WTC11 (cell line): Measurements from ENCODE around the gene HSH2D. TPM values are rescaled to one million over a fixed set of nuclear protein-coding genes. Genes with fewer than 3 reads are reported as not detected.
A peak's percentile ranks its signal among the peaks of the same experiment; 100 is the strongest.

Experiments used
- ATAC-seq: fragments of 200-7000 bp; cut with Tn5 transposase; 2 replicates; pipeline ENCODE4 v1.10.0; 2021; ENCODE audit warnings: mild to moderate bottlenecking, moderate library complexity
- CTCF ChIA-PET: fragments of 300-600 bp; sonication (Branson Sonifier 250); formaldehyde crosslinking; loops from one replicate; lab custom pipeline; 2021; ENCODE audit warnings: antibody characterized with exemption; lab: Charles Lee
- POLR2A ChIA-PET: fragments of 350-600 bp; sonication (Branson Sonifier 250); formaldehyde crosslinking; loops from one replicate; lab custom pipeline; 2021; ENCODE audit warnings: antibody characterized with exemption; lab: Charles Lee
- DNase-seq: peaks from one replicate; pipeline ENCODE4 v3.0.0; 2021; ENCODE audit warnings: low spot score
- H3K27ac Mint-ChIP-seq: 2 replicates; pipeline ENCODE4 v1.8.0; 2021; ENCODE audit warnings: mixed read lengths
- H3K27me3 Mint-ChIP-seq: 2 replicates; pipeline ENCODE4 v1.8.0; 2021; ENCODE audit warnings: low read depth, mild to moderate bottlenecking, moderate library complexity, mixed read lengths
- H3K36me3 Mint-ChIP-seq: 2 replicates; pipeline ENCODE4 v1.8.0; 2021; ENCODE audit warnings: mixed read lengths
- H3K4me1 Mint-ChIP-seq: 2 replicates; pipeline ENCODE4 v1.8.0; 2022; ENCODE audit warnings: mixed read lengths
- H3K4me3 Mint-ChIP-seq: 2 replicates; pipeline ENCODE4 v1.8.0; 2021; ENCODE audit warnings: mild to moderate bottlenecking, moderate library complexity, mixed read lengths
- H3K9me3 Mint-ChIP-seq: 2 replicates; pipeline ENCODE4 v1.8.0; 2021; ENCODE audit warnings: mixed read lengths
- CTCF ChIP-seq: fragments of 200-600 bp; IDR thresholded peaks from 2 replicates; pipeline ENCODE4 v1.8.0; 2022; ENCODE audit warnings: antibody characterized with exemption
- E2F5 ChIP-seq: sonication (generic); formaldehyde crosslinking; IDR thresholded peaks from 2 replicates; pipeline ENCODE4 v1.8.1; 2022; ENCODE audit warnings: mild to moderate bottlenecking, moderate library complexity, missing genetic modification reagents
- ERG ChIP-seq: fragments of 250-450 bp; sonication (Bioruptor Pico); IDR thresholded peaks from 2 replicates; pipeline ENCODE4 v1.8.0; 2021; ENCODE audit warnings: mild to moderate bottlenecking
- FOXJ3 ChIP-seq: sonication (generic); formaldehyde crosslinking; IDR thresholded peaks from 2 replicates; pipeline ENCODE4 v1.9.0; 2021; ENCODE audit warnings: missing genetic modification reagents, mild to moderate bottlenecking, borderline replicate concordance
- OVOL2 ChIP-seq: fragments of 250-450 bp; sonication (Bioruptor Pico); IDR thresholded peaks from 2 replicates; pipeline ENCODE4 v1.9.0; 2021; ENCODE audit warnings: mild to moderate bottlenecking, borderline replicate concordance
- PRRX2 ChIP-seq: fragments of 250-450 bp; sonication (Bioruptor Pico); IDR thresholded peaks from 2 replicates; pipeline ENCODE4 v1.8.0; 2021; ENCODE audit warnings: mild to moderate bottlenecking
- RELA ChIP-seq: sonication (generic); formaldehyde crosslinking; IDR thresholded peaks from 2 replicates; pipeline ENCODE4 v1.8.1; 2022; ENCODE audit warnings: missing genetic modification reagents, mild to moderate bottlenecking, borderline replicate concordance
- RORB ChIP-seq: fragments of 250-450 bp; sonication (Bioruptor Pico); IDR thresholded peaks from 2 replicates; pipeline ENCODE4 v1.9.0; 2021; ENCODE audit warnings: mild to moderate bottlenecking
- SP1 ChIP-seq: sonication (generic); formaldehyde crosslinking; conservative IDR thresholded peaks from 2 replicates; pipeline ENCODE4 v1.8.1; 2022; ENCODE audit warnings: missing genetic modification reagents
- STAT6 ChIP-seq: sonication (generic); formaldehyde crosslinking; conservative IDR thresholded peaks from 2 replicates; pipeline ENCODE4 v1.8.1; 2023; ENCODE audit warnings: mild to moderate bottlenecking, low read depth, missing genetic modification reagents, moderate library complexity
- TEAD4 ChIP-seq: sonication (generic); formaldehyde crosslinking; IDR thresholded peaks from 2 replicates; pipeline ENCODE4 v1.8.0; 2022; ENCODE audit warnings: mild to moderate bottlenecking, missing genetic modification reagents
- ZNF121 ChIP-seq: sonication (generic); formaldehyde crosslinking; IDR thresholded peaks from 2 replicates; pipeline ENCODE4 v1.8.0; 2023; ENCODE audit warnings: missing genetic modification reagents
- total RNA-seq: library from RNA; stranded (reverse); gene quantifications from 3 replicates; pipeline ENCODE4 v1.2.3, GENCODE V29; 2021
- TF ChIP-seq, protein P1 (sequence below): sonication (generic); formaldehyde crosslinking; IDR thresholded peaks from 2 replicates; pipeline ENCODE4 v1.8.1; 2022; ENCODE audit warnings: missing genetic modification reagents, borderline replicate concordance
- TF ChIP-seq, protein P2 (sequence below): sonication (generic); formaldehyde crosslinking; IDR thresholded peaks from 2 replicates; pipeline ENCODE4 v1.8.0; 2022; ENCODE audit warnings: mild to moderate bottlenecking, missing genetic modification reagents
- TF ChIP-seq, protein P3 (sequence below): fragments of 250-450 bp; sonication (Bioruptor Pico); IDR thresholded peaks from 2 replicates; pipeline ENCODE4 v1.9.0; 2021; ENCODE audit warnings: mild to moderate bottlenecking, borderline replicate concordance
- TF ChIP-seq, protein P4 (sequence below): sonication (generic); formaldehyde crosslinking; IDR thresholded peaks from 2 replicates; pipeline ENCODE4 v1.8.0; 2022; ENCODE audit warnings: mild to moderate bottlenecking, missing genetic modification reagents

HSH2D gene
- total RNA-seq, 1 experiment from 2014 or later, result 1.6 TPM

- Mint-ChIP-seq H3K36me3 (no peaks in the 10 kb centered on the region), H3K9me3 (no peaks in the 10 kb centered on the region), H3K27me3 (no peaks in the 10 kb centered on the region), H3K4me1 (peaks cover 5% of the 10 kb centered on the region), H3K27ac (no peak overlapping the region)
- DNase-seq, result no peak
- no peak for ATAC-seq
- CTCF ChIA-PET, result interaction anchor here (1.2 kb wide), 1 partner anchor 180 kb away, joined by 3 read pairs; no protein-coding TSS in a partner anchor
- POLR2A ChIA-PET, result no interaction called here
- TF ChIP-seq ZNF121 (CRISPR knock-in tag), result no peak
- no peak for TF ChIP-seq TEAD4
- TF ChIP-seq FOXJ3, result no peak
- TF ChIP-seq SP1 (CRISPR knock-in tag), result no peak
- no peak for TF ChIP-seq STAT6
- no peak for TF ChIP-seq ERG (CRISPR knock-in tag)
- no peak for TF ChIP-seq OVOL2
- no peak for TF ChIP-seq E2F5 (CRISPR knock-in tag)
- TF ChIP-seq, protein P1, sequence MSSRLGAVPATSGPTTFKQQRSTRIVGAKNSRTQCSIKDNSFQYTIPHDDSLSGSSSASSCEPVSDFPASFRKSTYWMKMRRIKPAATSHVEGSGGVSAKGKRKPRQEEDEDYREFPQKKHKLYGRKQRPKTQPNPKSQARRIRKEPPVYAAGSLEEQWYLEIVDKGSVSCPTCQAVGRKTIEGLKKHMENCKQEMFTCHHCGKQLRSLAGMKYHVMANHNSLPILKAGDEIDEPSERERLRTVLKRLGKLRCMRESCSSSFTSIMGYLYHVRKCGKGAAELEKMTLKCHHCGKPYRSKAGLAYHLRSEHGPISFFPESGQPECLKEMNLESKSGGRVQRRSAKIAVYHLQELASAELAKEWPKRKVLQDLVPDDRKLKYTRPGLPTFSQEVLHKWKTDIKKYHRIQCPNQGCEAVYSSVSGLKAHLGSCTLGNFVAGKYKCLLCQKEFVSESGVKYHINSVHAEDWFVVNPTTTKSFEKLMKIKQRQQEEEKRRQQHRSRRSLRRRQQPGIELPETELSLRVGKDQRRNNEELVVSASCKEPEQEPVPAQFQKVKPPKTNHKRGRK (CRISPR knock-in tag), result no peak
- TF ChIP-seq RELA (CRISPR knock-in tag), result no peak
- TF ChIP-seq, protein P2, sequence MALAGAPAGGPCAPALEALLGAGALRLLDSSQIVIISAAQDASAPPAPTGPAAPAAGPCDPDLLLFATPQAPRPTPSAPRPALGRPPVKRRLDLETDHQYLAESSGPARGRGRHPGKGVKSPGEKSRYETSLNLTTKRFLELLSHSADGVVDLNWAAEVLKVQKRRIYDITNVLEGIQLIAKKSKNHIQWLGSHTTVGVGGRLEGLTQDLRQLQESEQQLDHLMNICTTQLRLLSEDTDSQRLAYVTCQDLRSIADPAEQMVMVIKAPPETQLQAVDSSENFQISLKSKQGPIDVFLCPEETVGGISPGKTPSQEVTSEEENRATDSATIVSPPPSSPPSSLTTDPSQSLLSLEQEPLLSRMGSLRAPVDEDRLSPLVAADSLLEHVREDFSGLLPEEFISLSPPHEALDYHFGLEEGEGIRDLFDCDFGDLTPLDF, result no peak
- TF ChIP-seq, all 79 proteins: peak for 0
- no peak overlapping the region for H3K4me3 Mint-ChIP-seq
These were observed 59.1 kb downstream of the HSH2D start for GRCh38 chr19:16202320-16203255.

GRCh38 chr19:16203256-16204004, 59.9 kb downstream of the HSH2D start:
- CTCF ChIA-PET, result no interaction called here
- no peak overlapping the region for H3K27ac Mint-ChIP-seq
- POLR2A ChIA-PET, result no interaction called here
- DNase-seq (peak; percentile 1), ATAC-seq (no peak)
- no peaks in the 10 kb centered on the region for H3K9me3 Mint-ChIP-seq
- H3K4me3 Mint-ChIP-seq, result no peak overlapping the region
- H3K4me1 Mint-ChIP-seq, result peaks cover 4% of the 10 kb centered on the region
- H3K27me3 Mint-ChIP-seq, result no peaks in the 10 kb centered on the region
- no peaks in the 10 kb centered on the region for H3K36me3 Mint-ChIP-seq
- TF ChIP-seq PRRX2 (CRISPR knock-in tag) (no peak), CTCF (no peak), RORB (CRISPR knock-in tag) (no peak)
- TF ChIP-seq, protein P3, sequence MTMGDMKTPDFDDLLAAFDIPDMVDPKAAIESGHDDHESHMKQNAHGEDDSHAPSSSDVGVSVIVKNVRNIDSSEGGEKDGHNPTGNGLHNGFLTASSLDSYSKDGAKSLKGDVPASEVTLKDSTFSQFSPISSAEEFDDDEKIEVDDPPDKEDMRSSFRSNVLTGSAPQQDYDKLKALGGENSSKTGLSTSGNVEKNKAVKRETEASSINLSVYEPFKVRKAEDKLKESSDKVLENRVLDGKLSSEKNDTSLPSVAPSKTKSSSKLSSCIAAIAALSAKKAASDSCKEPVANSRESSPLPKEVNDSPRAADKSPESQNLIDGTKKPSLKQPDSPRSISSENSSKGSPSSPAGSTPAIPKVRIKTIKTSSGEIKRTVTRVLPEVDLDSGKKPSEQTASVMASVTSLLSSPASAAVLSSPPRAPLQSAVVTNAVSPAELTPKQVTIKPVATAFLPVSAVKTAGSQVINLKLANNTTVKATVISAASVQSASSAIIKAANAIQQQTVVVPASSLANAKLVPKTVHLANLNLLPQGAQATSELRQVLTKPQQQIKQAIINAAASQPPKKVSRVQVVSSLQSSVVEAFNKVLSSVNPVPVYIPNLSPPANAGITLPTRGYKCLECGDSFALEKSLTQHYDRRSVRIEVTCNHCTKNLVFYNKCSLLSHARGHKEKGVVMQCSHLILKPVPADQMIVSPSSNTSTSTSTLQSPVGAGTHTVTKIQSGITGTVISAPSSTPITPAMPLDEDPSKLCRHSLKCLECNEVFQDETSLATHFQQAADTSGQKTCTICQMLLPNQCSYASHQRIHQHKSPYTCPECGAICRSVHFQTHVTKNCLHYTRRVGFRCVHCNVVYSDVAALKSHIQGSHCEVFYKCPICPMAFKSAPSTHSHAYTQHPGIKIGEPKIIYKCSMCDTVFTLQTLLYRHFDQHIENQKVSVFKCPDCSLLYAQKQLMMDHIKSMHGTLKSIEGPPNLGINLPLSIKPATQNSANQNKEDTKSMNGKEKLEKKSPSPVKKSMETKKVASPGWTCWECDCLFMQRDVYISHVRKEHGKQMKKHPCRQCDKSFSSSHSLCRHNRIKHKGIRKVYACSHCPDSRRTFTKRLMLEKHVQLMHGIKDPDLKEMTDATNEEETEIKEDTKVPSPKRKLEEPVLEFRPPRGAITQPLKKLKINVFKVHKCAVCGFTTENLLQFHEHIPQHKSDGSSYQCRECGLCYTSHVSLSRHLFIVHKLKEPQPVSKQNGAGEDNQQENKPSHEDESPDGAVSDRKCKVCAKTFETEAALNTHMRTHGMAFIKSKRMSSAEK (CRISPR knock-in tag), result no peak
- TF ChIP-seq, protein P4, sequence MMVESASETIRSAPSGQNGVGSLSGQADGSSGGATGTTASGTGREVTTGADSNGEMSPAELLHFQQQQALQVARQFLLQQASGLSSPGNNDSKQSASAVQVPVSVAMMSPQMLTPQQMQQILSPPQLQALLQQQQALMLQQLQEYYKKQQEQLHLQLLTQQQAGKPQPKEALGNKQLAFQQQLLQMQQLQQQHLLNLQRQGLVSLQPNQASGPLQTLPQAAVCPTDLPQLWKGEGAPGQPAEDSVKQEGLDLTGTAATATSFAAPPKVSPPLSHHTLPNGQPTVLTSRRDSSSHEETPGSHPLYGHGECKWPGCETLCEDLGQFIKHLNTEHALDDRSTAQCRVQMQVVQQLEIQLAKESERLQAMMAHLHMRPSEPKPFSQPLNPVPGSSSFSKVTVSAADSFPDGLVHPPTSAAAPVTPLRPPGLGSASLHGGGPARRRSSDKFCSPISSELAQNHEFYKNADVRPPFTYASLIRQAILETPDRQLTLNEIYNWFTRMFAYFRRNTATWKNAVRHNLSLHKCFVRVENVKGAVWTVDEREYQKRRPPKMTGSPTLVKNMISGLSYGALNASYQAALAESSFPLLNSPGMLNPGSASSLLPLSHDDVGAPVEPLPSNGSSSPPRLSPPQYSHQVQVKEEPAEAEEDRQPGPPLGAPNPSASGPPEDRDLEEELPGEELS (CRISPR knock-in tag), result no peak
